GM21619 (cell line): Measurements from ENCODE around the gene IKBKG.
"Not testable (repeated sequence)": the region's sequence is repeated elsewhere in the genome, so short reads cannot be mapped to it uniquely, and the experiment has no call there.

ENCODE experiments used
- ATAC-seq: cut with Tn5 transposase; IDR thresholded peaks from one replicate; pipeline ENCODE4 v1.9.1; 2021; ENCODE audit not compliant: unreplicated experiment

The IKBKG gene

DNA sequence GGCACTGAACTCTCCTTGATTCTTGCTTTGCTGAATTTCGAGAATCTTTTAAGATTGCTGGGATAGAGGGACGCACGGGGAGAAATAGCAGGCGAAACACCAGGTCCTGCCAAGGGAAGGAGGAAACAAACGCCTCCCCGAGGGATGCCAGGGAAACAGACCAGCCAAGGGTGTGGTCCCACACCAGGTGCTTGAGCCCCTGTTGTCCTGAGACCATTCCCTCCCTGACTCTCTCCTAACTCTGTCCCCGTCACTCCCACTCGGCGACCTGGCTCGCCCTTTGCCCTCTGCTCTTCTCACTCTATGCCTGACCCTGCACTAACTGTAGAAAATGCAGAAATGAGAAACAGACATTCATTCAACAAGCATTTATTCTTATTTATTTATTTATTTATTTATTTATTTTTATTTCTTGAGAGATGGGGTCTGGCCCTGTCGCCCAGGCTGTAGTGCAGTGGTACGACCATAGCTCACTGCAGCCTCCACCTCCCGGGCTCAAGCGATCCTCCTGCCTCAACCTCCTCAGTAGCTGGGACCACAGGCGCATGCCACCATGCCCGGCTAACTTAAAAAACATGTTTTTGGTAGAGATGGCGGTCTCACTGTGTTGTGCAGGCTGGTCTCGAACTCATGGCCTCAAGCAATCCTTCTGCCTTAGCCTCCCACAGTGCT lies 55.5 kb downstream of the IKBKG start:
- ATAC-seq = no peak

- no peak for ATAC-seq
Measured at GRCh38 chrX:154603438-154604430, 56.3 kb downstream of the IKBKG start.

GRCh38 chrX:154605566-154605965 lies 58.1 kb downstream of the IKBKG start:
- ATAC-seq = no peak

- ATAC-seq = no peak
Measured at GRCh38 chrX:154607370-154607769, 60.0 kb downstream of the IKBKG start.

GRCh38 chrX:154607976-154608375 lies 60.6 kb downstream of the IKBKG start:
- ATAC-seq = not testable (repeated sequence)

- ATAC-seq = not testable (repeated sequence)
Measured at GRCh38 chrX:154608823-154609222, 61.4 kb downstream of the IKBKG start.

DNA sequence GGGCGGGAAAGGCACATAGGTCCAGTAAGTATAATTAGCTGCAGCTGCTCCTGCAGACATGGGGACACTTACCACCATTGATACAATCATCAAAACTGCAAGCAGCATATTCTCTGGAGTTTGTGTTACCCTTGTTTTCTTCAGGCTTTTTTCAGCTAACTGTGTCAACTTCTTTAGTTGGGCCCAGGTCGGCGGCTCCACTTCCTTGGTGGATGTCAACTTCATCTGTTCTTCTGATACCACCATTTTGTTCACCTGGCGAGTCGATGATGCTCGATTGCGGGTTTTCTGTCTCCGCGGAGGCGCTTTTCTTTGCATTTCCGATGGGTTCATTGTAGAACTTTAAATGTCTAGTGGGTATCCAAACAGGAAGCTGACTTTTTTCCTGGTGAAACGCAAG lies 63.7 kb downstream of the IKBKG start:
- not testable (repeated sequence) for ATAC-seq

DNA sequence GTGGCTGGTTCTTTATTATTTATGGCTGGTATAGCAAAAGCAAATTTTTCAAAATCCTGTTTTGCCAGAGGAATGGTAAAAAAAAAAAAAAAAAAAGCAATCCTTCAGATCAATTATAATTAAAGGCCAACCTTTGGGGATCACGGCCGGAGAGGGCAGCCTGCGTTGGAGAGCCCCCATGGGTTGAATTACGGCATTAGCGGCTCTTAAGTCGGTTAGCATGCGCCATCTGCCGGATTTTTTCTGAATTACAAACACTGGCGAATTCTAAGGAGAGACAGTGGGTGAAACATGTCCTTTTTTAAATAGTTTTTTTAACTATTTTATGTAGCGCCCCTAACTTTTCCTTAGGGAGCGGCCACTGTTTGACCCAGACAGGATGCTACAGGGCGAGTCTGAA lies 66.2 kb downstream of the IKBKG start:
- not testable (repeated sequence) for ATAC-seq
